ENCODE data around the gene LAMP1.
"Not testable (repeated sequence)": the region's sequence is repeated elsewhere in the genome, so short reads cannot be mapped to it uniquely, and the experiment has no call there.

Gene LAMP1

GRCh38 chr13:113298043-113298945 lies 1.3 kb downstream of the LAMP1 start:
- DNase-seq: peak; percentile 28

GRCh38 chr13:113299951-113300350 lies 2.9 kb downstream of the LAMP1 start:
- no peak for DNase-seq

GRCh38 chr13:113302986-113303385 lies 5.9 kb downstream of the LAMP1 start:
- no peak for DNase-seq

GRCh38 chr13:113304121-113304520 lies 7.1 kb downstream of the LAMP1 start:
- no peak for DNase-seq

GRCh38 chr13:113305208-113305607 lies 8.2 kb downstream of the LAMP1 start:
- DNase-seq: no peak

- no peak for DNase-seq
Observed at GRCh38 chr13:113307491-113307890, 10.5 kb downstream of the LAMP1 start.

GRCh38 chr13:113309473-113309872 lies 12.4 kb downstream of the LAMP1 start:
- DNase-seq: no peak

- DNase-seq: not testable (repeated sequence)
Observed at GRCh38 chr13:113314112-113314511, 17.1 kb downstream of the LAMP1 start.

- not testable (repeated sequence) for DNase-seq
Observed at GRCh38 chr13:113314895-113315470, 17.9 kb downstream of the LAMP1 start.

GRCh38 chr13:113315992-113316391 lies 19.0 kb downstream of the LAMP1 start:
- DNase-seq: no peak

- DNase-seq: no peak
Observed at GRCh38 chr13:113317031-113317430, 20.0 kb downstream of the LAMP1 start.

- no peak for DNase-seq
Observed at GRCh38 chr13:113318956-113319355, 21.9 kb downstream of the LAMP1 start.

GRCh38 chr13:113319371-113319770 lies 22.3 kb downstream of the LAMP1 start:
- no peak for DNase-seq

GRCh38 chr13:113320226-113320875 lies 23.3 kb downstream of the LAMP1 start:
- no peak for DNase-seq

- no peak for DNase-seq
Observed at GRCh38 chr13:113321546-113321945, 24.5 kb downstream of the LAMP1 start.

GRCh38 chr13:113322043-113322461 lies 25.0 kb downstream of the LAMP1 start:
- DNase-seq: no peak

GRCh38 chr13:113322890-113323651 lies 26.0 kb downstream of the LAMP1 start:
- no peak for DNase-seq

- DNase-seq: no peak
Observed at GRCh38 chr13:113323869-113324268, 26.8 kb downstream of the LAMP1 start.

GRCh38 chr13:113324398-113324797 lies 27.4 kb downstream of the LAMP1 start:
- no peak for DNase-seq

GRCh38 chr13:113325779-113326178 lies 28.7 kb downstream of the LAMP1 start:
- DNase-seq: no peak

- DNase-seq: no peak
Observed at GRCh38 chr13:113327391-113327765, 30.3 kb downstream of the LAMP1 start.

- DNase-seq: no peak
Observed at GRCh38 chr13:113327766-113328471, 30.9 kb downstream of the LAMP1 start.
